Middle frontal gyrus (tissue), 1 donor: ENCODE measurements around the gene WBP4.
"Not testable (repeated sequence)": the region's sequence is repeated elsewhere in the genome, so short reads cannot be mapped to it uniquely, and the experiment has no call there.

Experiments
- DNase-seq: peaks from one replicate; pipeline ENCODE4 v3.0.0-alpha.2; 2015; ENCODE audit warnings: low spot score; ENCODE audit errors: extremely low spot score

WBP4 gene

GRCh38 chr13:41077475-41077874 is 16.2 kb downstream of the WBP4 start:
- DNase-seq = no peak

- DNase-seq = no peak
Measured at GRCh38 chr13:41079725-41080124, 18.4 kb downstream of the WBP4 start.

GRCh38 chr13:41085961-41086585 is 24.8 kb downstream of the WBP4 start:
- no peak for DNase-seq

GRCh38 chr13:41095681-41096080 is 34.4 kb downstream of the WBP4 start:
- not testable (repeated sequence) for DNase-seq

- DNase-seq = no peak
Measured at GRCh38 chr13:41098761-41099160, 37.5 kb downstream of the WBP4 start.

- no peak for DNase-seq
Measured at GRCh38 chr13:41099986-41100385, 38.7 kb downstream of the WBP4 start.

GRCh38 chr13:41107104-41107571 is 45.8 kb downstream of the WBP4 start:
- DNase-seq = no peak

- DNase-seq = no peak
Measured at GRCh38 chr13:41107584-41108014, 46.3 kb downstream of the WBP4 start.

- DNase-seq = no peak
Measured at GRCh38 chr13:41111454-41111853, 50.1 kb downstream of the WBP4 start.

GRCh38 chr13:41117869-41118268 is 56.6 kb downstream of the WBP4 start:
- DNase-seq = no peak

GRCh38 chr13:41122838-41123237 is 61.5 kb downstream of the WBP4 start:
- no peak for DNase-seq

- no peak for DNase-seq
Measured at GRCh38 chr13:41127701-41128100, 66.4 kb downstream of the WBP4 start.

GRCh38 chr13:41130356-41130755 is 69.0 kb downstream of the WBP4 start:
- DNase-seq = no peak

GRCh38 chr13:41131189-41131588 is 69.9 kb downstream of the WBP4 start:
- not testable (repeated sequence) for DNase-seq

- DNase-seq = not testable (repeated sequence)
Measured at GRCh38 chr13:41131660-41132511, 70.6 kb downstream of the WBP4 start.

- peak; percentile 98 for DNase-seq
Measured at GRCh38 chr13:41132512-41133152, 71.3 kb downstream of the WBP4 start, which contains the start of gene KBTBD6. TSS of gene KBTBD6 (minus strand) at chr13:41132802. CDS start at chr13:41132511, 291 bp downstream.
